K562 (cell line): ENCODE measurements around the gene EXOC3L1.
A peak's percentile ranks its signal among the peaks of the same experiment; 100 is the strongest.

Source experiments
- CTCF ChIP-seq, 3 experiments: IDR thresholded peaks in 2 of 3; conservative IDR thresholded peaks in 1 of 3; 2 replicates each; pipeline ENCODE4 v1.5.1; 2011 to 2012; ENCODE audit warnings: low read length in 3 of 3, mild to moderate bottlenecking in 3 of 3, control low read depth in 2 of 3, improper control_type of control experiment in 1 of 3, inconsistent platforms in 1 of 3, low read depth in 1 of 3, mixed read lengths in 1 of 3, moderate library complexity in 1 of 3; ENCODE audit not compliant: insufficient read depth in 2 of 3
- MAFG ChIP-seq: fragments of 450-650 bp; conservative IDR thresholded peaks from 2 replicates; pipeline ENCODE4 v1.6.1; 2016; ENCODE audit warnings: missing genetic modification characterization, missing compliant biosample characterization
- MAX ChIP-seq: sonication (generic); formaldehyde crosslinking; IDR thresholded peaks from 2 replicates; pipeline ENCODE4 v1.9.0; 2022; ENCODE audit warnings: mild to moderate bottlenecking, missing genetic modification reagents
- MYC ChIP-seq, 2 experiments: fragments of 250-450 bp in 1 of 2; sonication (Bioruptor Pico) in 1 of 2; IDR thresholded peaks; 2 replicates each; pipeline versions ENCODE4 v1.5.1 to v1.6.1; 2012 to 2021; ENCODE audit warnings: low read depth in 2 of 2, borderline replicate concordance in 1 of 2, improper control_type of control experiment in 1 of 2, low read length in 1 of 2, mild to moderate bottlenecking in 1 of 2, moderate library complexity in 1 of 2
- POLR2A ChIP-seq: fragments of 450-650 bp; conservative IDR thresholded peaks from 2 replicates; pipeline ENCODE4 v1.6.1; 2016
- RBM17 ChIP-seq: fragments of 200-400 bp; formaldehyde crosslinking; IDR thresholded peaks from 2 replicates; pipeline ENCODE4 v1.6.1; 2017; ENCODE audit warnings: low read depth, mild to moderate bottlenecking, low read length, borderline replicate concordance
- RBM39 ChIP-seq: fragments of 200-400 bp; formaldehyde crosslinking; optimal IDR thresholded peaks from 2 replicates; pipeline ENCODE3; 2018; ENCODE audit warnings: low read depth, low read length
- RERE ChIP-seq: sonication (generic); formaldehyde crosslinking; IDR thresholded peaks from 2 replicates; pipeline ENCODE4 v1.8.0; 2023; ENCODE audit warnings: missing genetic modification reagents, mild to moderate bottlenecking, borderline replicate concordance
- REST ChIP-seq, 2 experiments: fragments of 450-650 bp; formaldehyde crosslinking in 1 of 2; IDR thresholded peaks; 2 replicates each; pipeline versions ENCODE4 v1.4.0 to v1.6.1; 2014 to 2020; ENCODE audit warnings: mild to moderate bottlenecking in 2 of 2, borderline replicate concordance in 1 of 2, low read depth in 1 of 2
- SMAD4 ChIP-seq: fragments of 250-450 bp; sonication (Bioruptor Pico); conservative IDR thresholded peaks from 2 replicates; pipeline ENCODE4 v1.8.0; 2021; ENCODE audit warnings: inconsistent platforms, mild to moderate bottlenecking, moderate library complexity
- SNRNP70 ChIP-seq: fragments of 200-400 bp; formaldehyde crosslinking; optimal IDR thresholded peaks from 2 replicates; pipeline ENCODE3; 2017; ENCODE audit warnings: low read depth, low read length
- SREBF2 ChIP-seq: sonication (generic); formaldehyde crosslinking; IDR thresholded peaks from 2 replicates; pipeline ENCODE4 v1.4.0; 2020; ENCODE audit warnings: mild to moderate bottlenecking, missing genetic modification reagents
- YY1 ChIP-seq, 3 experiments: IDR thresholded peaks; 2 replicates each; pipeline ENCODE4 v1.6.1; 2011; ENCODE audit warnings: low read length in 2 of 3, mild to moderate bottlenecking in 2 of 3, moderate library complexity in 2 of 3, borderline replicate concordance in 1 of 3, control low read depth in 1 of 3, low read depth in 1 of 3; ENCODE audit not compliant: insufficient read depth in 3 of 3, insufficient replicate concordance in 2 of 3, control insufficient read depth in 1 of 3, insufficient read length in 1 of 3; ENCODE audit errors: extremely low read depth in 1 of 3
- ZNF384 ChIP-seq: IDR thresholded peaks from 2 replicates; pipeline ENCODE4 v1.6.1; 2012; ENCODE audit warnings: low read depth, low read length, improper control_type of control experiment

- TF ChIP-seq MYC (IDR thresholded peaks at IDR 0.05; ENCODE audit: low read depth, low read length), result no peak
- no peak for TF ChIP-seq MYC (CRISPR knock-in tag; IDR thresholded peaks at IDR 0.05; ENCODE audit: borderline replicate concordance, low read depth)
- no peak for TF ChIP-seq RBM17
- no peak for TF ChIP-seq CTCF (IDR thresholded peaks at IDR 0.05 in 2 of 3, conservative IDR thresholded peaks at IDR 0.05 in 1 of 3; ENCODE audit: insufficient read depth in 2 of 3, low read depth in 1 of 3, low read length in 3 of 3)
- no peak for TF ChIP-seq REST (IDR thresholded peaks at IDR 0.05; ENCODE audit: borderline replicate concordance)
- no peak for TF ChIP-seq REST (CRISPR knock-in tag; IDR thresholded peaks at IDR 0.05; ENCODE audit: low read depth)
- no peak for TF ChIP-seq RERE (CRISPR knock-in tag)
- TF ChIP-seq SMAD4 (CRISPR knock-in tag), result no peak
- no peak for TF ChIP-seq MAX (CRISPR knock-in tag)
- TF ChIP-seq POLR2A, result peak; percentile 4; the same call in 1 of the 2 replicates
- TF ChIP-seq MAFG (tag), result no peak
- no peak for TF ChIP-seq ZNF384
- TF ChIP-seq SREBF2 (CRISPR knock-in tag), result no peak
- TF ChIP-seq YY1 (IDR thresholded peaks at IDR 0.05; ENCODE audit: borderline replicate concordance in 1 of 3, control insufficient read depth in 1 of 3, extremely low read depth in 1 of 3, insufficient read depth in 3 of 3, insufficient read length in 1 of 3, insufficient replicate concordance in 2 of 3, low read depth in 1 of 3, low read length in 2 of 3), result no peak
- no peak for TF ChIP-seq RBM39
- no peak for TF ChIP-seq SNRNP70
Observed at GRCh38 chr16:67229906-67230808, 40.2 kb upstream of the EXOC3L1 start.
